HUES64 (cell line): Measurements from ENCODE around the gene MNT.

ENCODE experiments used
- H3K27ac ChIP-seq: 2 replicates; pipeline ENCODE4 v1.7.0; 2013; ENCODE audit warnings: low read depth, low read length, inconsistent platforms
- H3K27me3 ChIP-seq: 2 replicates; pipeline ENCODE4 v1.6.1; 2013; ENCODE audit warnings: mild to moderate bottlenecking, low read length; ENCODE audit not compliant: insufficient read depth
- H3K36me3 ChIP-seq: 2 replicates; pipeline ENCODE4 v1.6.1; 2013; ENCODE audit warnings: mild to moderate bottlenecking, low read length; ENCODE audit not compliant: insufficient read depth
- H3K4me1 ChIP-seq: 2 replicates; pipeline ENCODE4 v1.6.1; 2013; ENCODE audit warnings: mild to moderate bottlenecking, low read length, moderate library complexity; ENCODE audit not compliant: insufficient read depth
- H3K4me3 ChIP-seq: 2 replicates; pipeline ENCODE4 v1.5.1; 2013; ENCODE audit warnings: mild to moderate bottlenecking, low read length, moderate library complexity
- H3K9ac ChIP-seq: 2 replicates; pipeline ENCODE4 v1.6.1; 2013; ENCODE audit warnings: mild to moderate bottlenecking, low read depth, low read length
- H3K9me3 ChIP-seq: 2 replicates; pipeline ENCODE4 v1.6.1; 2013; ENCODE audit warnings: low read depth, low read length; ENCODE audit not compliant: insufficient read depth
- WGBS: fragments of 150-250, 120-280 bp; methylation state at CpG from one replicate; pipeline ENCODE4 v1.1.7; 2013; ENCODE audit warnings: missing lambda C conversion rate; 5-methylcytosine and 5-hydroxymethylcytosine counted together

Gene MNT

DNA sequence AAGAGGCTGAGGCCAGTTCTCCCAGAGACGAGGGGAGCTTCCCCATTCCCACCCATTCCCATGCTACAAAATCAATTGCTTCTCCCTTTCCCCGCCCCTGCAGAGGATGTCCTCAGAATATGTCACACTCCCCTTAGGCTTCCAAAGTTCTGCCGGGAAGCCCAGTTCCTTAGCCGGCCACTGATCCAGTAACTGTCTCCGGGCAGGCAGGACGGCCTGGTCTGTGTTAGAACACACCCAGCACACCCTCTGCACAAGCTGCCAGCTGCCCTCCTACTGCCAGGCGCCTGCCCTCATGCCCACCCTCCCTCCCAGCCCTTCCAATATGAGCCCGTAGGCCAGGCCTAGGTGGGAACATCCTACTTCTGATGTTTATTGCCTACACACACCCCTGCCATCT is 32.5 kb downstream of the MNT start:
- H3K27me3 ChIP-seq: no peaks in the 10 kb centered on the region
- WGBS: 93% methylated on average over 8 of the region's 8 CpGs
- H3K4me3 ChIP-seq: no peak overlapping the region
- no peak overlapping the region for H3K27ac ChIP-seq
- no peak overlapping the region for H3K9ac ChIP-seq
- no peaks in the 10 kb centered on the region for H3K9me3 ChIP-seq
- no peaks in the 10 kb centered on the region; the same call in 1 of the 2 replicates for H3K4me1 ChIP-seq
- H3K36me3 ChIP-seq: peaks cover 9% of the 10 kb centered on the region; the same call in 1 of the 2 replicates

DNA sequence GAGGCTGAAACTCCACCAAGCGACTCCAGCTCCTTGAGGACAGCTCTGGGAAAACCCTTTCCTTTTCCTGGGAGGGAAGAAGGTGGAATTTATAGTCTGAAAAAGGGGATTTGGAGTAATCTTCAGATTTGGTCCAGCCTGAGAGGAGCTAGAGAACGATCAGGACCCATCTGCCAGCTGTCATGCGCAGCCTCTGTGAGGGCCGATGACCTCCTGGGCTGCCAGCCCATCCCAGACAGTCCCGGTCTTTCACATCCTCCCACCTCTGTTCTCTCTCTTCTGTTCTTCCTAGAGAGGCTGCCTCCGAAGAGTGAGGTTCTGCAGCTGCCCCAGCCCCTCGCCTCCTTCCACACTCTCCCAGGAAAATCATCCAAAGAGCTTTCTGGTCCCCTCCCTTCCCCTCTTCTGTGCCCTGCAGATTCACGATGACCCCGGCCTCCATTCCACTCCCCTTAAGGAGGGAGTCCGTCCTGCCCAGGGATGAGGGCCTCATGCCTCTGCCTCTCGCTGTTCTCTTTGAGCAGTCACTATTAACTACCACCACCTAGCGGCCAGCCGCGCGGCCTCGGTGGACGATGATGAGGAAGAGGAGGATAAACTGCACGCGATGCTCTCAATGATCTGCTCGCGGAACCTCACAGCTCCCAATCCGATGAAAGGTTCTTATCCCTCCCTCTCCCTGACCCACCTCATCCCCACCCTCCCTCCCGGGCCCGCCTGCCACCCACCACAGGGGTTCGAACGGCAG is 33.9 kb downstream of the MNT start:
- H3K36me3 ChIP-seq: peaks cover 3% of the 10 kb centered on the region; the same call in 1 of the 2 replicates
- WGBS: 89% methylated on average over 19 of the region's 26 CpGs

DNA sequence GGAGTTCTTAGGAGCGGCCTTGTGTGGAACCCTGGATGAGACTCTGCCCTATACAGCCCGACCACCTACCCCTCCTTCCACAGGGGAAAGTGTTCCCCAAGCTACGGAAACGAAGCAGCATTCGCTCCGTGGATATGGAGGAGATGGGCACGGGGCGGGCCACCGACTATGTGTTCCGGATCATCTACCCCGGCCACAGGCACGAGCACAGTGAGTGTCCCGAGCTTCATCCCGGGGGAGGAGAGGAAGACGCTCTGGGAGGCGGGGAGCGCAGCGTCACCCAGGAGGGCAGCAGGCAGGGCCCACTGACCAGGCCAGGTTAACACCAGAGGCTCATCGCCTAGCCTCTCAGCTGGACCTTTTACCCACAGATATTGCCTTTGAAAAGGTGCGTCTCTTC is 35.7 kb downstream of the MNT start:
- Histone ChIP-seq H3K4me1 (no peaks in the 10 kb centered on the region; the same call in 1 of the 2 replicates), H3K9me3 (no peaks in the 10 kb centered on the region), H3K9ac (no peak overlapping the region), H3K36me3 (peaks cover 3% of the 10 kb centered on the region; the same call in 1 of the 2 replicates), H3K27me3 (no peaks in the 10 kb centered on the region), H3K4me3 (no peak overlapping the region), H3K27ac (no peak overlapping the region)
- 93% methylated on average over 20 of the region's 20 CpGs for WGBS

More for the DNA sequence above, 33.9 kb downstream of the MNT start:
- H3K4me1 ChIP-seq: no peaks in the 10 kb centered on the region; the same call in 1 of the 2 replicates
- H3K27me3 ChIP-seq: no peaks in the 10 kb centered on the region
- no peaks in the 10 kb centered on the region for H3K9me3 ChIP-seq
- H3K4me3 ChIP-seq: no peak overlapping the region
- no peak overlapping the region for H3K27ac ChIP-seq
- no peak overlapping the region for H3K9ac ChIP-seq

DNA sequence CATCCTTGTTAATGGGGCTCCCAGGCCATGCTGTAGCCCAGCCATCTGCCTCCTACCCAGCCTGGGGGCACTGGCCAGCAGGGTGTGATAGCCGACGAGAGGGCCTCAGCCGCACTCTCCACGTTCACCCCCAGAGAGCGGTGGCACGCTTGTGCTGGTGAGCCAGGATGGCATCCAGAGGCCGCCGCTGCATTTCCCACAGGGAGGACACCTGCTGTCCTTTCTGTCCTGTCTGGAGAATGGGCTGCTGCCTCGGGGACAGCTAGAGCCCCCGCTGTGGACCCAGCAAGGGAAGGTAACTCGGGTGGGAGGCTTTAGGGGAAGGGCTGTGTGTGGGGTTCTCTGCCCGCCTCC is 36.1 kb downstream of the MNT start:
- Histone ChIP-seq H3K36me3 (peaks cover 3% of the 10 kb centered on the region; the same call in 1 of the 2 replicates), H3K9ac (no peak overlapping the region), H3K9me3 (no peaks in the 10 kb centered on the region), H3K4me1 (no peaks in the 10 kb centered on the region; the same call in 1 of the 2 replicates), H3K4me3 (no peak overlapping the region), H3K27ac (no peak overlapping the region), H3K27me3 (no peaks in the 10 kb centered on the region)
- WGBS: 88% methylated on average over 12 of the region's 12 CpGs

DNA sequence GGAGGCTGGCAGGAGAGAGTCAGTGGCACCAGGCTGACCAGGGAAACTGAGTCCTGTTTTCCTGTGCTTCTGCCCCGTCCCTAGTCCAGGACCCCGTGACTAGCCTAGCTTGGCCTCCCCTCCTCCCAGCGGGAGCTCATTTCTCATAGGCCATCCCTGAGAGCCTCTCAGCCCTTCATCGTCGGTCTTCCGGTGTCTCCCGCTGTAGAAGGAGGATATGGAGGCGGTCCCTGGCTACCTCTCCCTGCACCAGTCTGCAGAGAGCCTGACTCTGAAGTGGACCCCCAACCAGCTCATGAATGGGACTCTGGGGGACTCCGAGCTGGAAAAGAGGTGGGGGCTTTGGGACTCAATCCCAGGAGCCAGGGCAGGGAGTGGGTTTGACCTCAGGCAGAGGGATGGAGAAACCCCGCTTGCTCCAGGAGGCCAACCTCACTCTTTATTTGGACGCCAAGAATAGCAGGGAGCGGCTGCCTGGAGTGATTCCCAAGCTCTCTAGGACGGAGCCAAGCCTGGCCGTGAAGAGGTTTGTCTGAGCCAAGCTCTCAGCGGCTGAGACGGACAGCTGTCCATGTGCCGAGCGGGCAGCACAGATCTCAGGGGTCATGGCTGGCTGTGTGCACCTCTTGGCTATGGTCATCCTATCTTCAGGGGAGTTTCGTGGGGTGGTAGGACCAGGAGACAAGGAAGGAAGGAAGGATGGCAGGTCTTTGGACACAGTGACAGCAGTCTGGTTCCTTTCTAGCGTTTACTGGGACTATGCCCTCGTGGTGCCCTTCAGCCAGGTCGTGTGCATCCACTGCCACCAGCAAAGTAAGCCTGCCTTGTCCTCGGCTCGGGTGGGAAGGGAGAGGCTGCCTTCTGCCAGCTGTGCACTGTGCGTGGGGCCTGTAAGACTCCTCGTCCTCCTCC is 36.8 kb downstream of the MNT start:
- Histone ChIP-seq H3K4me1 (no peaks in the 10 kb centered on the region; the same call in 1 of the 2 replicates), H3K27ac (no peak overlapping the region), H3K4me3 (no peak overlapping the region), H3K36me3 (peaks cover 3% of the 10 kb centered on the region; the same call in 1 of the 2 replicates), H3K9me3 (no peaks in the 10 kb centered on the region), H3K27me3 (no peaks in the 10 kb centered on the region), H3K9ac (no peak overlapping the region)
- WGBS: 93% methylated on average over 26 of the region's 26 CpGs

DNA sequence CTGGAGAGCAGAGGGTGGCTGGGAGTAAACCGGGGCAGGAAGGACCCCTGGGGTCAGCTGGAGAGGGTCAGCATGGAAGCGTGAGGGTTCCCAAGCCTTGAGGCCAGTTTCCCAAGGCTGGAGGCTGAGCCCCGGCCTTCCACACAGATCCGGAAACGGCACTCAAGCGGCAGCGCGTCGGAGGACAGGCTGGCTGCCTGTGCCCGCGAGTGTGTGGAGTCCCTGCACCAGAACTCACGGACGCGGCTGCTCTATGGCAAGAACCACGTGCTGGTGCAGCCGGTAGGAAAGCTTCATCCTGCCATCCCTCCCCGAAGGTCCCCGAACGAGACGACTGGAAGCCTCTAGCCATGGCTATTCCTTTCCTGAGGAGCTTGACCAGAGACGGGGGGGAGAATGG is 37.5 kb downstream of the MNT start:
- H3K4me1 ChIP-seq: no peaks in the 10 kb centered on the region; the same call in 1 of the 2 replicates
- no peak overlapping the region for H3K4me3 ChIP-seq
- H3K36me3 ChIP-seq: peaks cover 3% of the 10 kb centered on the region; the same call in 1 of the 2 replicates
- no peaks in the 10 kb centered on the region for H3K27me3 ChIP-seq
- no peak overlapping the region for H3K9ac ChIP-seq
- WGBS: 94% methylated on average over 21 of the region's 21 CpGs
- H3K27ac ChIP-seq: no peak overlapping the region
- H3K9me3 ChIP-seq: no peaks in the 10 kb centered on the region

DNA sequence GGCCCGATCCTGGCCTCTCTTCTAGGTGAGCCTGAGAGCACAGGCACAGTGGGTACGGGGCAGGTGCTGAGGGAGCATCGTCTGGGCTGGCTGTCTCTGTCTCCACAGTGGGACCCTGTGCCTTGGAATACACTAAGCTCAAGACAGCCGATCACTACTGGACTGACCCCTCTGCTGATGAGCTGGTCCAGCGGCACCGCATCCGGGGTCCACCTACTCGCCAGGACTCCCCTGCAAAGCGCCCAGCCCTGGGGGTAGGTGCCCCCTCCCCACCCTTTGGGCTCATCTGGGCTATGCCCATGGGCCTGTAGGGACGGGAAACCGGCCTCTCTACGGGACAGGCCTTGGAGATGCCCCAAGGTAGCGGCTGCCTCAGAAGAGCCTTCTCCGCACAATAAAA is 38.0 kb downstream of the MNT start:
- H3K9me3 ChIP-seq: no peaks in the 10 kb centered on the region
- H3K4me3 ChIP-seq: no peak overlapping the region
- no peaks in the 10 kb centered on the region; the same call in 1 of the 2 replicates for H3K4me1 ChIP-seq
- 94% methylated on average over 14 of the region's 14 CpGs for WGBS
- no peak overlapping the region; the same call in 1 of the 2 replicates for H3K9ac ChIP-seq
- H3K27ac ChIP-seq: no peak overlapping the region
- H3K36me3 ChIP-seq: peaks cover 3% of the 10 kb centered on the region; the same call in 1 of the 2 replicates
- H3K27me3 ChIP-seq: no peaks in the 10 kb centered on the region

DNA sequence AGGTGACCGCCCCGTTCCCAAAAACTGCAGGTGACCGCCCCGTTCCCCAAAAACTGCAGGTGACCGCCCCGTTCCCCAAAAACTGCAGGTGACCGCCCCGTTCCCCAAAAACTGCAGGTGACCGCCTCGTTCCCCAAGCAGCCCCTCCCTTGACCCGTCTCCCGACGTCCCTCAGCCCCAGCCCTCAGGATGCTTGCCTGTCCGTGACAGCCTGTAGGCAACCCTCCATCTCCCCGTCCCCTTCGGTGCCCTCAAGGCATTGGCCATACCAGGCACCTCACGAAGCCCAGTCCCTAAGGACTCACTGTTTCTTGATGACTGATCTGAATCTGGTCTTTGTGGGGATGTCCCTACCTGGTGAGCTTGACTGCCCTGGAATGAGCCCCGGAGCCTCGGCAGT is 38.4 kb downstream of the MNT start:
- Histone ChIP-seq H3K4me1 (no peaks in the 10 kb centered on the region; the same call in 1 of the 2 replicates), H3K4me3 (no peak overlapping the region), H3K27ac (no peak overlapping the region), H3K36me3 (peaks cover 3% of the 10 kb centered on the region; the same call in 1 of the 2 replicates), H3K9ac (no peak overlapping the region; the same call in 1 of the 2 replicates), H3K9me3 (no peaks in the 10 kb centered on the region), H3K27me3 (no peaks in the 10 kb centered on the region)
- WGBS: 94% methylated on average over 19 of the region's 19 CpGs

DNA sequence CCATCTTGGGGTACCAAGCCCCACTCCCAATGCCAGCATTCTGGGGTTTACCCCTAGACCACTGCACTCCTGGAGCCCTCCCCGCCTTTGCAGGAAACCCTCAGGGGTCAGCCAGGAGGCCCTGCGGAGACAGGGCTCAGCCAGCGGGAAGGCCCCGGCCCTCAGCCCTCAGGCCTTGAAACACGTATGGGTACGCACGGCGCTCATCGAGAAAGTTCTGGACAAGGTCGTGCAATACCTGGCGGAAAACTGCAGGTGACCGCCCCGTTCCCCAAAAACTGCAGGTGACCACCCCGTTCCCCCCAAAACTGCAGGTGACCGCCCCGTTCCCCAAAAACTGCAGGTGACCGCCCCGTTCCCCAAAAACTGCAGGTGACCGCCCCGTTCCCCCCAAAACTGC is 38.8 kb downstream of the MNT start:
- Histone ChIP-seq H3K36me3 (peaks cover 3% of the 10 kb centered on the region; the same call in 1 of the 2 replicates), H3K4me1 (no peaks in the 10 kb centered on the region; the same call in 1 of the 2 replicates), H3K27ac (no peak overlapping the region), H3K27me3 (no peaks in the 10 kb centered on the region), H3K9ac (no peak overlapping the region), H3K4me3 (no peak overlapping the region), H3K9me3 (no peaks in the 10 kb centered on the region)
- 96% methylated on average over 20 of the region's 20 CpGs for WGBS

DNA sequence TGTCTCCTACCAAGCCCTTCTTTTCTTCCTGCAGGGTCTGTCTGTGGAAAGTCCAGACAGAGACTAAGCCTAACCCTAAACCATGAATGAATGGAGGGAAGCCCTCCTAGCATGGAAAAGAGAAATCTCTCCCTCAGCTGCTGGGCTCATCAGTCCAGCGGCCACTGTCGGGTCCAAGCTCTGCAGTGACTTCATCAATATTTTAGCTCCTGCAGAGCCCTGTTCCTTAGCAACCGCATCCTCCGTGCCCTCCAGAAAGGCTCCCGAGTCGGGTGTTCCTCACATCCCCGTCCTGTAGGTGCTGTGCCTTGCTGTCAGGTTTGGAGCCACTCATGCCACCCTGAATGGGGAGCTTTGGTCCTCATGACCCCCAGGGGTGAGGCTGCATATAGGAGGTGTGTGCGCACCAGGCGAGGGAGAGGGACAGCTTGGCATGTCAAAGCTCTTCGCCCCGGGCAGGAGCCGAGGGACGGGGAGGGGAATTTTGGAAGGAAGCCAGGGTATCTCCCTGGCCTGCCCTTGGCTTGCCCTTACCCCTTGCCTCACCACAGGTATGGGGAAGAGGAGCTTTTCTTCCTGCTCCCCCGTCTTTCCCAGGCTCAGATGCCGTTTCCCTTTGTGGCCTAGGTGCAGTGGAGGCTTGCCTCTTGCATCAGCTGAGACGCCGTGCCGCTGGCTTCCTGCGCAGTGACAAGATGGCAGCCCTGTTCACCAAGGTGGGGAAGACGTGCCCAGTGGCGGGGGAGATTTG is 39.7 kb downstream of the MNT start:
- no peak overlapping the region for H3K9ac ChIP-seq
- WGBS: 90% methylated on average over 21 of the region's 21 CpGs
- H3K4me3 ChIP-seq: no peak overlapping the region
- peaks cover 3% of the 10 kb centered on the region; the same call in 1 of the 2 replicates for H3K36me3 ChIP-seq
- H3K27me3 ChIP-seq: no peaks in the 10 kb centered on the region
- no peak overlapping the region for H3K27ac ChIP-seq
- H3K9me3 ChIP-seq: no peaks in the 10 kb centered on the region
- H3K4me1 ChIP-seq: no peaks in the 10 kb centered on the region; the same call in 1 of the 2 replicates
